HepG2 (cell line): Measurements from ENCODE around the gene RBM18. TPM values are rescaled to one million over a fixed set of nuclear protein-coding genes. Genes with fewer than 3 reads are reported as not detected.

Source experiments
- EZH2 ChIP-seq: conservative IDR thresholded peaks from 2 replicates; pipeline ENCODE4 v1.6.1; 2012; ENCODE audit warnings: mild to moderate bottlenecking, low read depth, low read length, moderate library complexity
- KLF13 ChIP-seq: sonication (generic); formaldehyde crosslinking; IDR thresholded peaks from 2 replicates; pipeline ENCODE4 v1.4.0; 2020; ENCODE audit warnings: mild to moderate bottlenecking, missing genetic modification reagents
- NONO ChIP-seq, 2 experiments: fragments of 450-650 bp in 1 of 2; sonication (generic) in 1 of 2; formaldehyde crosslinking in 1 of 2; IDR thresholded peaks in 1 of 2; conservative IDR thresholded peaks in 1 of 2; 2 replicates each; pipeline versions ENCODE4 v1.6.1 to v1.8.0; 2017 to 2022; ENCODE audit warnings: mild to moderate bottlenecking in 1 of 2, missing genetic modification reagents in 1 of 2, moderate library complexity in 1 of 2
- PAF1 ChIP-seq: IDR thresholded peaks from 2 replicates; pipeline ENCODE4 v1.6.1; 2016; ENCODE audit warnings: missing genetic modification reagents, missing compliant biosample characterization
- PRPF4 ChIP-seq: fragments of 200-400 bp; formaldehyde crosslinking; IDR thresholded peaks from 2 replicates; pipeline ENCODE4 v1.6.1; 2016; ENCODE audit warnings: low read length, low read depth; ENCODE audit not compliant: poor library complexity, severe bottlenecking
- PTBP1 ChIP-seq: fragments of 200-400 bp; formaldehyde crosslinking; IDR thresholded peaks from 2 replicates; pipeline ENCODE4 v1.6.1; 2018; ENCODE audit warnings: low read length, low read depth; ENCODE audit not compliant: poor library complexity, severe bottlenecking
- REL ChIP-seq: sonication (generic); formaldehyde crosslinking; conservative IDR thresholded peaks from 2 replicates; pipeline ENCODE4 v1.8.0; 2022; ENCODE audit warnings: mild to moderate bottlenecking, missing genetic modification reagents, moderate library complexity
- SP2 ChIP-seq: sonication (generic); formaldehyde crosslinking; IDR thresholded peaks from 2 replicates; pipeline ENCODE4 v1.5.1; 2020; ENCODE audit warnings: mild to moderate bottlenecking, missing genetic modification reagents
- YY1 ChIP-seq: IDR thresholded peaks from 2 replicates; pipeline ENCODE4 v1.6.1; 2011; ENCODE audit warnings: low read length, low read depth, moderate library complexity, mild to moderate bottlenecking; ENCODE audit not compliant: insufficient read depth, insufficient replicate concordance
- ZNF609 ChIP-seq: sonication (generic); formaldehyde crosslinking; IDR thresholded peaks from 2 replicates; pipeline ENCODE4 v1.4.0; 2020; ENCODE audit warnings: mild to moderate bottlenecking, missing genetic modification reagents, borderline replicate concordance
- polyA plus RNA-seq, 8 experiments: library from polyadenylated mRNA; depleted of rRNA in 3 of 8; stranded (reverse) in 7 of 8; unstranded in 1 of 8; fragments of >200 nt; fragmentation: Illumina TruSeq in 4 of 8; extraction: Trizol in 4 of 8; gene quantifications; 2 replicates each; pipeline versions ENCODE4 v1.2.1 to v1.2.3, GENCODE V29; 2011 to 2016; ENCODE audit warnings: low read depth in 4 of 8, missing spikeins in 1 of 8, mixed read lengths in 1 of 8; ENCODE audit not compliant: insufficient read depth in 1 of 8
- total RNA-seq, 5 experiments: library from RNA; depleted of rRNA; stranded (reverse); fragments of >200 nt; fragmentation: Illumina TruSeq; extraction: Trizol; gene quantifications; 2 replicates each; pipeline ENCODE4 v1.2.3, GENCODE V29; 2016; ENCODE audit warnings: low read depth in 1 of 5
- TF ChIP-seq, protein P1 (sequence below): sonication (generic); formaldehyde crosslinking; IDR thresholded peaks from 2 replicates; pipeline ENCODE4 v1.8.0; 2023; ENCODE audit warnings: mild to moderate bottlenecking, missing genetic modification reagents
- TF ChIP-seq, protein P2 (sequence below): sonication (generic); formaldehyde crosslinking; IDR thresholded peaks from 2 replicates; pipeline ENCODE4 v1.5.0; 2020; ENCODE audit warnings: mild to moderate bottlenecking, missing genetic modification reagents
- TF ChIP-seq, protein P3 (sequence below): sonication (generic); formaldehyde crosslinking; IDR thresholded peaks from 2 replicates; pipeline ENCODE4 v1.5.1; 2020; ENCODE audit warnings: mild to moderate bottlenecking, missing genetic modification reagents, moderate library complexity
- TF ChIP-seq, protein P4 (sequence below): sonication (generic); formaldehyde crosslinking; IDR thresholded peaks from 2 replicates; pipeline ENCODE4 v1.4.0; 2020; ENCODE audit warnings: missing genetic modification reagents, borderline replicate concordance

RBM18 gene
- total and polyA plus RNA-seq, 2 of the 13 experiments (the other 11 are each of a cell fraction or from before 2014, with no cell fraction given): 12.6 to 16.6 TPM

DNA sequence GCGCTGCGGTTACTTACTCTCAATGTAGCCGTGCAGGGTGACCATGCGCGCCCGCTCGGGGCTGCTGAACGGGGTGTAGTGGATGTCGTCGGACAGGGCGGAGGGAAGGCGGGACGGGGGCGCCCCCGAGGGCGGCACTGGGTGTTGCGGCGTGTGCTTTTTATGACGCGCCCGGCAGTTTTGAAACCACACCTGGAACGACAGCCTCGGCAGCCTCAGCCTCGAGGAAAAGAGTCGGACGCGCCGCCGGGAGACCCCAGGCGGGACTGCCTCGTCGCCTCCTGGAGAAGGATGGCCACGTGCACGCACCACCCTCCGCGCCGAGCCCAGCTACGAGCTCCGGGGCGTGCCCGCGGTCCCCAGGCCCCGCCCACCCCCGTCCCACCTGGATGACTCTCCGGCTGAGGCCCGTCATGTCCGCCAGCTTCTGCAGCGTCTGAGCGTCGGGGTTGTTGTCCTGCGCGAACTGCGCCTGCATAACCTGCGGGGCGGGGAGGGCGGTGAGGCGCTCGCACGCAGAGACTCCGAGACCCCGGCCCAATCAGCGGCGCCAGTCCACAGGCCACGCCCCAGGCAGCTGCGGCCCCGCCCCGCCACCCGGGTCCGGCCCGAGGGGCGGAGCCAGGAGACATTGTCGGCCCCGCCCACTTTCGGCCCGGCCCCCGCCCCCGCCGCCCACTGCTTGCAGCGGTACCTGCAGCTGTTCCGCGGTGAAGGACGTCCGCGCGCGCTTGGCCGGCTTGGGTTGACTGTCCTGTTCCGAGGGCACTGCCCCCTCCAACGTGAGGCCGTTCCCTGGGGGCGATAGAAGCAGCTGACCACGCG is 50.8 kb downstream of the RBM18 start (continued):
- TF ChIP-seq, protein P1, sequence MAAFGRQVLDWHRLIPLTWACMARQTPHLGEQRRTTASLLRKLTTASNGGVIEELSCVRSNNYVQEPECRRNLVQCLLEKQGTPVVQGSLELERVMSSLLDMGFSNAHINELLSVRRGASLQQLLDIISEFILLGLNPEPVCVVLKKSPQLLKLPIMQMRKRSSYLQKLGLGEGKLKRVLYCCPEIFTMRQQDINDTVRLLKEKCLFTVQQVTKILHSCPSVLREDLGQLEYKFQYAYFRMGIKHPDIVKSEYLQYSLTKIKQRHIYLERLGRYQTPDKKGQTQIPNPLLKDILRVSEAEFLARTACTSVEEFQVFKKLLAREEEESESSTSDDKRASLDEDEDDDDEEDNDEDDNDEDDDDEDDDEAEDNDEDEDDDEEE: no peak
- no peak for TF ChIP-seq EZH2
- TF ChIP-seq REL (CRISPR knock-in tag): no peak
- no peak for TF ChIP-seq PRPF4
- no peak for TF ChIP-seq KLF13
- no peak for TF ChIP-seq NONO (IDR thresholded peaks at IDR 0.05)
- peak; percentile 30 for TF ChIP-seq NONO (CRISPR knock-in tag; conservative IDR thresholded peaks at IDR 0.05)
- TF ChIP-seq, protein P2, sequence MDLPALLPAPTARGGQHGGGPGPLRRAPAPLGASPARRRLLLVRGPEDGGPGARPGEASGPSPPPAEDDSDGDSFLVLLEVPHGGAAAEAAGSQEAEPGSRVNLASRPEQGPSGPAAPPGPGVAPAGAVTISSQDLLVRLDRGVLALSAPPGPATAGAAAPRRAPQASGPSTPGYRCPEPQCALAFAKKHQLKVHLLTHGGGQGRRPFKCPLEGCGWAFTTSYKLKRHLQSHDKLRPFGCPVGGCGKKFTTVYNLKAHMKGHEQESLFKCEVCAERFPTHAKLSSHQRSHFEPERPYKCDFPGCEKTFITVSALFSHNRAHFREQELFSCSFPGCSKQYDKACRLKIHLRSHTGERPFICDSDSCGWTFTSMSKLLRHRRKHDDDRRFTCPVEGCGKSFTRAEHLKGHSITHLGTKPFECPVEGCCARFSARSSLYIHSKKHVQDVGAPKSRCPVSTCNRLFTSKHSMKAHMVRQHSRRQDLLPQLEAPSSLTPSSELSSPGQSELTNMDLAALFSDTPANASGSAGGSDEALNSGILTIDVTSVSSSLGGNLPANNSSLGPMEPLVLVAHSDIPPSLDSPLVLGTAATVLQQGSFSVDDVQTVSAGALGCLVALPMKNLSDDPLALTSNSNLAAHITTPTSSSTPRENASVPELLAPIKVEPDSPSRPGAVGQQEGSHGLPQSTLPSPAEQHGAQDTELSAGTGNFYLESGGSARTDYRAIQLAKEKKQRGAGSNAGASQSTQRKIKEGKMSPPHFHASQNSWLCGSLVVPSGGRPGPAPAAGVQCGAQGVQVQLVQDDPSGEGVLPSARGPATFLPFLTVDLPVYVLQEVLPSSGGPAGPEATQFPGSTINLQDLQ (CRISPR knock-in tag): no peak; the same call in 1 of the 2 replicates
- TF ChIP-seq ZNF609 (CRISPR knock-in tag): no peak
- TF ChIP-seq, protein P3, sequence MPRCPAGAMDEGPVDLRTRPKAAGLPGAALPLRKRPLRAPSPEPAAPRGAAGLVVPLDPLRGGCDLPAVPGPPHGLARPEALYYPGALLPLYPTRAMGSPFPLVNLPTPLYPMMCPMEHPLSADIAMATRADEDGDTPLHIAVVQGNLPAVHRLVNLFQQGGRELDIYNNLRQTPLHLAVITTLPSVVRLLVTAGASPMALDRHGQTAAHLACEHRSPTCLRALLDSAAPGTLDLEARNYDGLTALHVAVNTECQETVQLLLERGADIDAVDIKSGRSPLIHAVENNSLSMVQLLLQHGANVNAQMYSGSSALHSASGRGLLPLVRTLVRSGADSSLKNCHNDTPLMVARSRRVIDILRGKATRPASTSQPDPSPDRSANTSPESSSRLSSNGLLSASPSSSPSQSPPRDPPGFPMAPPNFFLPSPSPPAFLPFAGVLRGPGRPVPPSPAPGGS (CRISPR knock-in tag): peak; percentile 45; the same call in 1 of the 2 replicates
- no peak for TF ChIP-seq PAF1 (CRISPR knock-in tag)
- no peak for TF ChIP-seq YY1
- no peak for TF ChIP-seq SP2 (CRISPR knock-in tag)
- no peak for TF ChIP-seq PTBP1
- TF ChIP-seq, protein P4, sequence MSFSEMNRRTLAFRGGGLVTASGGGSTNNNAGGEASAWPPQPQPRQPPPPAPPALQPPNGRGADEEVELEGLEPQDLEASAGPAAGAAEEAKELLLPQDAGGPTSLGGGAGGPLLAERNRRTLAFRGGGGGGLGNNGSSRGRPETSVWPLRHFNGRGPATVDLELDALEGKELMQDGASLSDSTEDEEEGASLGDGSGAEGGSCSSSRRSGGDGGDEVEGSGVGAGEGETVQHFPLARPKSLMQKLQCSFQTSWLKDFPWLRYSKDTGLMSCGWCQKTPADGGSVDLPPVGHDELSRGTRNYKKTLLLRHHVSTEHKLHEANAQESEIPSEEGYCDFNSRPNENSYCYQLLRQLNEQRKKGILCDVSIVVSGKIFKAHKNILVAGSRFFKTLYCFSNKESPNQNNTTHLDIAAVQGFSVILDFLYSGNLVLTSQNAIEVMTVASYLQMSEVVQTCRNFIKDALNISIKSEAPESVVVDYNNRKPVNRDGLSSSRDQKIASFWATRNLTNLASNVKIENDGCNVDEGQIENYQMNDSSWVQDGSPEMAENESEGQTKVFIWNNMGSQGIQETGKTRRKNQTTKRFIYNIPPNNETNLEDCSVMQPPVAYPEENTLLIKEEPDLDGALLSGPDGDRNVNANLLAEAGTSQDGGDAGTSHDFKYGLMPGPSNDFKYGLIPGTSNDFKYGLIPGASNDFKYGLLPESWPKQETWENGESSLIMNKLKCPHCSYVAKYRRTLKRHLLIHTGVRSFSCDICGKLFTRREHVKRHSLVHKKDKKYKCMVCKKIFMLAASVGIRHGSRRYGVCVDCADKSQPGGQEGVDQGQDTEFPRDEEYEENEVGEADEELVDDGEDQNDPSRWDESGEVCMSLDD (CRISPR knock-in tag): no peak
